ENCODE data around the gene FBXO24.

GRCh38 chr7:100575206-100575631 lies 10.9 kb upstream of the FBXO24 start:
- TF ChIP-seq, protein P1, sequence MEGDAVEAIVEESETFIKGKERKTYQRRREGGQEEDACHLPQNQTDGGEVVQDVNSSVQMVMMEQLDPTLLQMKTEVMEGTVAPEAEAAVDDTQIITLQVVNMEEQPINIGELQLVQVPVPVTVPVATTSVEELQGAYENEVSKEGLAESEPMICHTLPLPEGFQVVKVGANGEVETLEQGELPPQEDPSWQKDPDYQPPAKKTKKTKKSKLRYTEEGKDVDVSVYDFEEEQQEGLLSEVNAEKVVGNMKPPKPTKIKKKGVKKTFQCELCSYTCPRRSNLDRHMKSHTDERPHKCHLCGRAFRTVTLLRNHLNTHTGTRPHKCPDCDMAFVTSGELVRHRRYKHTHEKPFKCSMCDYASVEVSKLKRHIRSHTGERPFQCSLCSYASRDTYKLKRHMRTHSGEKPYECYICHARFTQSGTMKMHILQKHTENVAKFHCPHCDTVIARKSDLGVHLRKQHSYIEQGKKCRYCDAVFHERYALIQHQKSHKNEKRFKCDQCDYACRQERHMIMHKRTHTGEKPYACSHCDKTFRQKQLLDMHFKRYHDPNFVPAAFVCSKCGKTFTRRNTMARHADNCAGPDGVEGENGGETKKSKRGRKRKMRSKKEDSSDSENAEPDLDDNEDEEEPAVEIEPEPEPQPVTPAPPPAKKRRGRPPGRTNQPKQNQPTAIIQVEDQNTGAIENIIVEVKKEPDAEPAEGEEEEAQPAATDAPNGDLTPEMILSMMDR (IDR thresholded peaks at IDR 0.05; ENCODE audit: insufficient read depth, low read depth, low read length), result no peak
- TF ChIP-seq EZH2 (IDR thresholded peaks at IDR 0.05; ENCODE audit: insufficient read depth, low read length), result no peak
